Amygdala (tissue), 56 donors: ENCODE data around the gene DOCK11.

Experiments
- DNase-seq, 56 donors: peaks; one replicate each; lab custom pipeline; 2025; lab: John Stamatoyannopoulos, UW

Gene DOCK11

DNA sequence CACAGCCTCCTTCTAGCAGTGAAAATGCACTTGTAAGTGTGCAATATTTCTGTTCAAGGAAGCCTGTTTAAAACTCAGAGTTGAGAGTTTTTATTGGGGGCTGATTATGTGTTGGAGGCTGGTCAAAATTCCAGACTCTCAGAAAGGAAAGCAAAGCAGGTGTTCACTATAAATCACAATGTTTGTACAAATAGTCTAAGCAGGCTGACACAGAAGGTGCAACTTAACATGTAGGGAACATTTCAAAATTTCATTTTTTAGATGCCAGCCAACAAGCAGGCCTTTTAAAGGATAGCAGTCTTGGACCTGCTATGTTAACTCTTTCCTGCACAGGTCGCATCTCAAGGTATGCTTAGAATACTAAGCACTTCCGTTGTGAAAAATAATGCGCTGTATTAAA lies 119.5 kb downstream of the DOCK11 start:
- DNase-seq: no peak

DNA sequence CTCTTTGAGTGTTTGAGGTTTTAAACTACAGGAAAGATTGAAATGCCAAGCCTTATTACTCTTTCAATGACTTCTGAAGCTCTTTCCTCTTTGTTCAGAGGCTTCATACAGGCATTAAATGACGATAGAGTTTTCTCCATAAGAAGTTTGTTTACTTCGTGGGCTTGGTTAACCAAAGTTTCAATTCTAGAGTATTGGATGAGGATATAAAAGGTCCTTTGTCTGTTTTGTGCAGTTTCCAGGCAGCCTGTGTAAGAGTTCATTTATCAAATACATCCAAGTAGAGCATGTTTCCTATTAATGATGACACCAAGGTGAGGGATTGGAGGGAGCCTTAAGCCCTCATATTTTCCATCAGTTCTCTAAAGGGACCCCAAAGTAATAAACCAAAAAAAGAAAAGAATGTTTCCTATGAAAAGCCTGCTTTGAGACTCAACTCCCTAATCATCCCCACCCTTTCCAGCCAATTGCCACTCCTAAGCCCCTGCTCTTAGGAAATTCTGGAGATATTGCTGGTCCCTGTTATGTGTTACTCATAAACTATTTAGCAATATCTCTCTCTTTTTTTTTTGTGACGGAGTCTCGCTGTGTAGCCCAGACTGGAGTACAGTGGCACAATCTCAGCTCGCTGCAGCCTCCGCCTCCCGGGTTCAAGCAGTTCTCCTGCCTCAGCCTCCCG lies 125.6 kb downstream of the DOCK11 start:
- DNase-seq: no peak

DNA sequence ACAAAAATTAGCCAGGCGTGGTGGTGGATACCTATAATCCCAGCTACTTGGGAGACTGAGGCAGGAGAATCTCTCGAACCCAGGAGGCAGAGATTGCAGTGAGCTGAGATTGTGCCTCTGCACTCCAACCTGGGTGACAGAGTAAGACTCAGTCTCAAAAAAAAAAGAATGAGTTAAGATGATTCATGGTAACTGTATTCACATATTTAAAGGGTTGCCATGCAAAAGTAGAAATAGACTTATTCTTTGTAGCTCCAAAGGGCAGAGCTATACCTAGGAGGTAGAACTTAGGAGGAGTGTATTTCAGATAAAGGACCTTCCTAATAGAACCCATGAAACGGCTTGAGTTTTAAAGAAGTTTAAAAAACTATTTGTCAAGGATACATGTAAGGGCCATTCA lies 127.4 kb downstream of the DOCK11 start:
- DNase-seq: no peak

- no peak for DNase-seq
Observed at GRCh38 chrX:118626346-118626745, 130.7 kb downstream of the DOCK11 start.

DNA sequence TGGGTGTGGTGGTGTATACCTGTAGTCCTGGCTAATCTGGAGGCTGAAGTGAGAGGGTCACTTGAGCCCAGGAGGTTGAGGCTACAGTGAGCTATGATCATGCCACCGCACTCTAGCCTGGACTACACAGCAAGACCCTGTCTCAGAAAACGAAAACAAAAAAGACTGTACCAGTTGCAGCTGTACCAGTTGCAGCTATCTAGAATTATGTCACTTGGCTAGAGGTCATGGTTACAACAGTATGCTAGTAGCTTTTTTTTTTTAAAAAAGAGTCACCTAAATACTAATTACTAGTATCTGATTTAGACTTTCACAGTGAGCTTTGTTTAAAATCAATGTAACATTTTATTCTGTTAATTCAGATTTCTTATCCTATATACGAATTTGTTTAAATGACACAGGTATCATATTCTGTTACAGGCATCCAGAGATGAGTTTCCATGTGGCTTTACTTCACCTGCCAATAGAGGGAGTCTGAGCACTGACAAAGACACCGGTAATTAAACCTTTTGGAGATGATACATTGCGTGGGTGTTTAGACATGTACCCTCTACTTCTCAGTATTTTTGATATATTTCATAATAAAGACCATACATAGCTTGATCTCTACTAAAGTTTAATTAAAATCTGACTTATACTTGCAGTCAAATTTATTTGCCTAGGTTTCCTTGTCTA lies 131.6 kb downstream of the DOCK11 start:
- DNase-seq: no peak

DNA sequence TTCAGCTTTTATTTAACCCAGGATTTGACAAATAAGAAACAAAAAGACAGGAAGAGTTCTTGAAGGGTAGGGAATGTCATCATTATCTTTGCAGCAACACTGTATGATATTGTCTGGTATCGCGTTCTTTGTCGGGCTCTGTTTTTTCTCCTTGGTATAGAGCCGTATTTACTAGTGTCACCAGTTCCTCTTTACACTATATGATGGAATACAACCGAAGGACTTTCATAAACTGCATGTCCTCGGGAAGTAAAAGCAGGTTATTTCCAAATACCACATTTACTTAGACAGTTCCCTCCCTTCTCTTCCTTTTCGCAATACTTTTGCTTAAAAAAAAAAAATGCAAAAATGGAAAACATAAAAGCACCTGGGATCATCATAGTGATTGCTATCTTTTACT lies 135.2 kb downstream of the DOCK11 start:
- DNase-seq: no peak

GRCh38 chrX:118631586-118631985 lies 136.0 kb downstream of the DOCK11 start:
- no peak for DNase-seq

DNA sequence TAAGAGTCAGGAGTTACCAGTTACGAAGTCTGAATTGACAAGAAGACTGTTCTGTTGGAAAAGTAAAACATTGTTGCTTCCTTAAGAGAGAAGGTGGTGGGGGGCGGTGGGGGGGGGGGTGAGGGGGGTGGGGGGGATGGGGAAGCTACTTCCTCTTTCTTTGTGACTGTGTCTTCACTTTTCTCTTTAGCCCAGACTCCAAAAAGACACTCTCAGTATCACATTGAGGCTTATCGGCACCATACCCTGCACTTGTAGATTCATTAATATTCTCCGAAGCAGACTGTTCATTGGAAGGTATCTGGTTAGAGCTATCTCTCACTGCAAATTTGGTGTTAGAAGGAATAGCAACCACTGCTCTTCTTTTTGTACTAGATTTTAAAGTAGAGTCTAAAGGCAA lies 137.2 kb downstream of the DOCK11 start:
- peak in 1 of 56 donors; percentile 0 for DNase-seq

DNA sequence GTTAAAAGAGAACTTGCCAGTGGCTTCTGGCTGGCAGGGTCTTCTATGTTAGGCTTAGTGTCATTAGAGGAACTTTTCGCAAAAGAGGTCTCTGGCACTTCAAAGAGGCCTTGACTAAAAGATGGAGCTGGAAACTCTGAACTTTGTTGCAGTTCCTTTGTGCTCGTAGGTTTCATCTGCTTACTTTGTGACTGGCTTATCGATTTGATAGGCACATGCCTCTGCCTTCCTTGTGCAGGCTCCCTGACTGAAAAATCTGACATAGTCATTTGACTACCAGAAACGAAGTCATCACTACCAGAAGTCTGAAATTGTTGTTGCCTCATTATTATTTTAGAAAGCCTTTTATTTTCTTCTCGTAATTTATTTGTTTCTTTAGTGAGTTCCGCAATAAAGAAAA lies 137.9 kb downstream of the DOCK11 start:
- no peak for DNase-seq

DNA sequence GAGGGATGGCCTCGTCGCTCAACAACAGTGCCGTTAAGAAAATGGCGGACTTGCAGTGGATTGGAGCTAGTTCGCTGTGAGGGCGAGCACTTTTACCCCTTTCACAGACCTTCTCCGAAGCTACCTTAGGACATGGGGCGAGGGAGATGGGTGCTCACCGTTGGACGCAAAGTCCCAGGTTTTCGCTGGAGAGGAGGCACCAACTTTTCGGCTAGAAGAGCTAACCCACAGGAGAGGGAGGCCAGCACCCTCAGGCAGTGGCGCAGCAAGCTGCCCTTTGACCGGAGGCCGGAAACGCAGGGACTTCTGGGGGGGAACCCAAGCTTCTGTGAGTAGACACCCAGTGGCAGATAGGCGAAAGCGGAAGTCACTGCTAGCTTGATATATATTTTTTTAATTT lies 138.7 kb downstream of the DOCK11 start:
- DNase-seq: no peak

DNA sequence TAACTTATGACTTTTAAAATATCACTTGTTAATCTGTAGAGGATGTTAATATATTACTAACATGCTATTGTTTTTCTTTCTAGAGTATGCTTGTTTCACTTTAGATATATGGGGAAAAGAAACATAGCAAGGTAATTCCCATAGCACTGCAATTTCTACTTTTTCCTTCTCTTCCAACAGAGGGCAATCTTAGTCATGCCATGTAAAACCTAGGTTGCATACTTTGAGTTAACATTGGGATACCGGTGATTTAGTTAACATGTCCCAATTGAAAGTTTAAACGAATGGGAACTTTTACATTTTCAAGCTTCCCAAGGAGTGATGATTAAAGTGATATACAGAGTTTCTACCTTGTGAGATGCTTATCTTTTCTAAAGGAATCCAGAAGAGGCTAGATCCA lies 142.4 kb downstream of the DOCK11 start:
- no peak for DNase-seq

GRCh38 chrX:118644378-118644777 lies 148.8 kb downstream of the DOCK11 start:
- no peak for DNase-seq

GRCh38 chrX:118652717-118653116 lies 157.1 kb downstream of the DOCK11 start:
- no peak for DNase-seq

- no peak for DNase-seq
Observed at GRCh38 chrX:118654331-118654730, 158.7 kb downstream of the DOCK11 start.

- DNase-seq: no peak
Observed at GRCh38 chrX:118655561-118656246, 160.1 kb downstream of the DOCK11 start.

DNA sequence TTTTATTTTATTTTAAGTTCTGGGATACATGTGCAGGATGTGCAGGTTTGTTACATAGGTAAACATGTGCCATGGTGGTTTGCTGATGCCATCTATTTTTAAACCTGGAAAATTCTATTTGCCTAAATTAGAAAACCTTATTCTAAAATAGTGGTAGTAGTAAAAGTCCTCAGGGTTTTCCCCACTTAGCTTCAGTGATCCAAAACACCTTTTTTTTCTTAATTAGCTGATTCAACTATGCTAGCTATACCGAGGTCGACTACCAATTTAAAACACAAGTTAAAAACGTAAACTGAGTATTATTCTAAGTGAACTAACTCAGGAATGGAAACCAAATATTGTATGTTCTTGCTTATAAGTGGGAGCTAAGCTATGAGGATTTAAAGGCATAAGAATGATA lies 161.8 kb downstream of the DOCK11 start:
- no peak for DNase-seq

- DNase-seq: no peak
Observed at GRCh38 chrX:118660085-118660484, 164.5 kb downstream of the DOCK11 start.

DNA sequence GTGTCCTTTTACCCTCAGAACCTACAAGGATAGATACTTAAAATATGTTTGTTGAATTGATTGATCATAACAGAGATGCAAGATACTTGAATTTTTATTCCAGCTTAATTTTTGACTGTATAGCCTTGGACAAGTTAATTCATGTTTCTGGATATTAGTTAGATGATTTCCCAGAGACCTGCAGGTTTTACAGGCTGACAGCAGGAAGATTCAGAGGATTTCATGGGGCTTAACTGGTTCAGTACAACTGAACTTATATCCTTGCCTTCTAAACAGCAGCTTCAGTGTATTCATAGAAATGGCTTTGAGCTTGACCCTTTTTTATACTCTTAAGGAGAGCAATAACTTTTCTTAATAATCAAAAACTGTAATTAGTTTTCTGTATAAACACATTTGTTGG lies 169.6 kb downstream of the DOCK11 start:
- no peak for DNase-seq

DNA sequence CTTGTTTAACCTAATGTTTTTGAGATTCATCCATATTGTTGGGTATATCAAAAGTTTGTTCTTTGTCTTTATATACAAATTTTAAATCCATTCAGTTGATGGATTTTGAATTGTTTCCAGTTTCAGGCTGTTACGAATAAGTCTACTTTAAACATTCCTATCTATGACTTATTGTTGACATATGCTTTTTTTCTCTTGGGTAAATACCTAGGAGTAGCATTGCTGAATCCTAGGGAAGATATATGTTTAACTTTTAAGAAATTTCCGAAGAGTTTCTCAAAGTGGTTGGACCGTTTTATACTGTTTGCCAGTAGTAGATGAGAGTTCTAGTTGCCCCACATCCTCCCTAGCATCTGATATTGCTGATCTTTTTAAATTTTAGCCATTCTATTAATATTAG lies 170.9 kb downstream of the DOCK11 start:
- DNase-seq: no peak

DNA sequence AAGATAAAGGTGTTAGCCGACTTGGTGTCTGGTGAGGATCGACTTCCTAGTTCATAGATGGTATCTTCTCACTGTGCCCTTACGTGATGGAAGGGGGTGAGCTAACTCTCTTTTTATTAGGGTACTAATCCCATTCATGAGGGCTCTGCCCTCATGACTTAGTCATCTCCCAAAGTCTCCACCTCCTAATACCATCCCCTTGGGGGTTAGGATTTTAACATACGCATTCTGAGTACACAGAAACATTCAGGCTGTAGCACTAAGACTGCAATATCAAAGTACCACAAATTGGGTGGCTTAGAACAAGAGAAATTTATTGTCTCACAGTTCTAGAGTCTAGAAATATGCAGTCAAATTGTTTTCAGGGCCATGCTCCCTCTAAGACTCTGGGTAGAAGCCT lies 173.8 kb downstream of the DOCK11 start:
- no peak for DNase-seq

- DNase-seq: no peak
Observed at GRCh38 chrX:118675326-118675965, 179.8 kb downstream of the DOCK11 start.

- no peak for DNase-seq
Observed at GRCh38 chrX:118675966-118676349, 180.3 kb downstream of the DOCK11 start.
